Stimulated activated CD4-positive, alpha-beta T cell treated with anti-CD3 and anti-CD28 coated beads, Interleukin-2, amount 100 ng/mL, for 48 hours (primary cell): Measurements from ENCODE around the gene GON4L.
A peak's percentile ranks its signal among the peaks of the same experiment; 100 is the strongest.
"Not testable (repeated sequence)": the region's sequence is repeated elsewhere in the genome, so short reads cannot be mapped to it uniquely, and the experiment has no call there.

Experiments
- DNase-seq, 2 donors: peaks; one replicate each; pipeline ENCODE4 v3.0.0-alpha.2; 2020

Gene GON4L

GRCh38 chr1:155745284-155746228, 111.5 kb downstream of the GON4L start:
- peak; percentile 98 to 99 for DNase-seq

DNA sequence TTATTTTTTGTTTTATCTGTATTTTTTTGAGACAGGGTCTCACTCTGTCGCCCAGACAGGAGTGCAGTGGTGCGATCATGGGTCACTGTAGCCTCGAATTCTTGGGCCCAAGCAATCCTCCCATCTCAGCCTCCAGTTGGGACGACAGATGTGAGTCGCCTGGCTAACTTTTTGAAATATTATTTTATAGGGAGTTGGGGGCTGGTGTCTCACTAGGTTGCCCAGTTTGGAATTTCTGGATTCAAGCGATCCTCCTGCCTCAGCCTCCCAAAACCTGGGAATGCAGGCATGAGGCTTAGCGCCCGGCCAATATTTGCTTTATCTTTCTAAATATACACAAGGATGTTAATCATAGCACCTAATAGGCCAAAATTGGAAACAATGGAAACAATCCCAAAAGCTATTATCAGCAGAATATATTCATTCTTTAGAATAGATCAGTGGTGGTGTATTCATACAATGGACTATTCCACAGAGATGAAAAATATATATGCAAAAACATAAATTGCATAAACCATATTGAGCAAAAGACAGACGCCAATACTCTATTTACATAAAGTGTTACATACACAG, 112.2 kb downstream of the GON4L start:
- no peak for DNase-seq

DNA sequence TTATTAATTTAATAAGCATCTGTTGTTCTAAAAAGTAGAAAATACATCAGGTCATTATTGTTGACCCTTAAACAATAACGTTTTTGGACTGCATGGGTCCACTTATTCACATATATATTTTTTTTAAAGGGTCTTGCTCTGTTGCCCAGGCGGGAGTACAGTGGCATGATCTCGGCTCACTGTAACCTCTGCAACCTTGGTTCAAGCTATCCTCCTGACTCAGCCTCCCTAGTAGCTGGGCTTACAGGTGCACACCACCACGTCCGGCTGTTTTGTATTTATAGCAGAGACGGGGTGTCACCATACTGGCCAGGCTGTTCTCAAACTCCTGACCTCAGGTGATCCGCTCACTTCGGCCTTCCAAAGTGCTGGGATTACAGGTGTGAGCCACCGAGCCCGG, 115.1 kb downstream of the GON4L start:
- no peak for DNase-seq

GRCh38 chr1:155740995-155741394, 116.0 kb downstream of the GON4L start:
- no peak for DNase-seq

DNA sequence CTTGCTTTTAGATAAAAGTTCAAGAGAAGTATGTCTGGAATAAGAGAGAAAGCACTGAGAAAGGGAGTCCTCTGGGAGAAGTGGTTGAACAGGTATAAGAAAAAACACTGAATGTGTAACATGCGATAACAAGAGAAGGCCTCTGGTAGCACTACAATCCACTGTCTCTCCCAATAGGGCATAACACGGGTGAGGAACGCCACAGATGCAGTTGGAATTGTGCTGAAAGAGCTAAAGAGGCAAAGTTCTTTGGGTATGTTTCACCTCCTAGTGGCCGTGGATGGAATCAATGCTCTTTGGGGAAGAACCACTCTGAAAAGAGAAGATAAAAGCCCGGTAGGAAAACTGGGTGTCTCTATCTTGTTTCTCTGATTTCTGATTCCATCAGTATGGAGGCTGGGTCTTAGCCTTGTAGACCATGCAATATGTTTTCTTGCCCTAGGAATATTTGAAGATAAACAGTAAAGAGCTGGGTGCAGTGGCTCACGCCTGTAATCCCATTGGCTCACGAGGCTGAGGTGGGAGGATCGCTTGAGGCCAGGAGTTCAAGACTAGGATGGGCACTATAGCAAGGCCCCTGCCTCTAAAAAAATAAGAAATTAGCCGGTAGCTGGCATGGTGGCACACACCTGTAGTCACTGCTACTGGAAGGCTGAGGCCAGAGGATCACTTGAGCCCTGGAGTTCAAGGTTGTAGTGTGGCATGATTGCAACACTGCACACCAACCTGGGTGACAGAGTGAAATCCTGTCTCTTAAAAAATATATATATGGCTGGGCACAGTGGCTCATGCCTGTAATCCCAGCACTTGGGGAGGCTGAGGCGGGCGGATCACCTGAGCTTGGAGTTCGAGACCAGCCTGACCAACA, 127.7 kb downstream of the GON4L start:
- DNase-seq = peak; percentile 16 to 17

GRCh38 chr1:155725142-155725541, 131.9 kb downstream of the GON4L start:
- no peak for DNase-seq

DNA sequence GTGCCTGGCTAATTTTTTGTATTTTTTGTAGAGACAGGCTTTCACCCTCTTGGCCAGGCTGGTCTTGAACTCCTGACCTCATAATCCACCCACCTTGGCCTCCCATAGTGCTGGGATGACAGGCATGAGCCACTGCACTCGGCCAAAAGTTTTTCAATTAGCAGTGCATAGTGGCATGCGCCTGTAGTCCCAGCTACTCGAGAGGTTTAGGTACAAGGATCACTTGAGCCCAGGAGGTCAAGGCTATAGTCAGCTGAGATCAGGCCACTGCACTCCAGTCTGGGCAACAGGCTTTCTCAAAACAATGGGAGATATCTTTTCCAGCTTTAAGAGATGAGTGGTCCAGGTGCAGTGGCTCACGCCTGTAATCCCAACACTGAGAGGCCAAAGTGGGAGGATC, 137.3 kb downstream of the GON4L start:
- no peak for DNase-seq

- not testable (repeated sequence) for DNase-seq
These were observed 138.4 kb downstream of the GON4L start for GRCh38 chr1:155718524-155719115.

- DNase-seq = no peak
These were observed 140.0 kb downstream of the GON4L start for GRCh38 chr1:155717041-155717440.

DNA sequence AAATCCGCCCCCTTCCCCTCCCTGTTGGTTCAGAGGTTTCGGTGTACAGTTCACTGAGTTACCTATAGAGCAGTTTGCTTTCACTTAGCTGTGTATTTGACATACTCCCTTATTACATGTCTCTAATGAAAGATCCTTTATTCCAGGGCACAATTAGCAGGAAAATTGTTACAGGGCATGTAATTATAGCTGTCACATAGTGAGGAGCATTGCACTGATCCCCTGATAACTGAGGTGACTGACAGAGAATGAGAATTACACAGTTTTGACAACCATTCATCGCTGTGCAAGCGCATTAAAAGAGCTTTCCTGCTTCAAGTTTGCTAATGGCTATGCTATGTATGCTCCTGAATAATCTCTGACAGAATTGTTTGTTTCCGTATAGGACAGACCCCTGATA, 141.2 kb downstream of the GON4L start:
- DNase-seq = no peak

DNA sequence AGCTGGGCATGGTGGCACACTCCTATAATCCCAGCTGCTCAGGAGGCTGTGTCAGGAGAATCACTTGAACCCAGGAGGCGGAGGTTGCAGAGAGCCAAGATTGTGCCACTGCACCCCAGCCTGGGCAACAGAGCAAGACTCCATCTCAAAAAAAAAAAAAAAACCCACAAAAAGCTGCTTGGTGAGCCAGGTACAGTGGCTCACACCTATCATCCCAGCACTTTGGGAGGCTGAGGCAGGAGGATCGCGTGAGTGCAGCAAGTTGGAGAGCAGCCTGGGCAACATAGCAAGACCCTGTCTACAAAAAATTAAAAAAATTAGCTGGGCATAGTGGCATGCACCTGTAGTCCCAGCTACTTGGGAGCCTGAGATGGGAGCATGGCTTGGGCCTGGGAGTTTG, 142.0 kb downstream of the GON4L start:
- DNase-seq = not testable (repeated sequence)

GRCh38 chr1:155713075-155713474, 143.9 kb downstream of the GON4L start:
- no peak for DNase-seq

GRCh38 chr1:155712636-155713035, 144.4 kb downstream of the GON4L start:
- not testable (repeated sequence) for DNase-seq

DNA sequence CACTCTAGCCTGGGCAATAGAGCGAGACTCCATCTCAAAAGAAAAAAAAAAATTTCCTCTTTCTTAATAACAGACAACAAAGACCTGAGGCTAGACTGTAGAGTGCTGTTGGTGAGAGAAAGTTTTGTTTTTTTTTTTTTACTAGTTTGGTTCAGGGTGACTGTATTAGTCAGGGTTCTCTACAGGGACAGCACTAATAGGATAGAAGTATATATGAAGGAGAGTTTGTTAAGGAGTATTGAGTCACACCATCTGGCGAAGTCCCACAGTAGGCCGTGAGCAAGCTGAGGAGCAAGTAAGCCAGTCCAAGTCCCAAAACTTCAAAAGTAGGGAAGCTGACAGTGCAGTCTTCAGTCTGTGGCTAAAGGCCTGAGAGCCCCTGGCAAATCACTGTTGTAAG, 145.6 kb downstream of the GON4L start:
- DNase-seq = not testable (repeated sequence)

- no peak for DNase-seq
These were observed 147.6 kb downstream of the GON4L start for GRCh38 chr1:155709391-155709790.

DNA sequence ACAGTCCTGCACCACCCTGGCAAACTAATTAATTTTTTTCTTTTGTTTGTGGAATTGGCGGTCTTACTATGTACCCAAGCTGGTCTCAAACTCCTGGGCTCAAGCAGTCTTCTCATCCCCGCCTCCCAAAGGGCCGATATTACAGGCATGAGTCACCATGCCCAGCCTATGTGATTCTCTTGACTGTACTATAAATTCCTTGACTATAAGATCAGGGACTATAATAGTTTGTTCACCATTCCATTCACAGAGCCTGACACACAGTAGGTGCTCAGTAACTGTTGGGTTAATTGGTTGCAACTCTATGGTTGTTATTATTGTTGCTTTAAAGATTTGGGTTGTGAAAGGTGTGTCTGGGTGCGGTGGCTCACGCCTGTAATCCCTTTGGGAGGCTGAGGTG, 150.9 kb downstream of the GON4L start:
- DNase-seq = no peak

DNA sequence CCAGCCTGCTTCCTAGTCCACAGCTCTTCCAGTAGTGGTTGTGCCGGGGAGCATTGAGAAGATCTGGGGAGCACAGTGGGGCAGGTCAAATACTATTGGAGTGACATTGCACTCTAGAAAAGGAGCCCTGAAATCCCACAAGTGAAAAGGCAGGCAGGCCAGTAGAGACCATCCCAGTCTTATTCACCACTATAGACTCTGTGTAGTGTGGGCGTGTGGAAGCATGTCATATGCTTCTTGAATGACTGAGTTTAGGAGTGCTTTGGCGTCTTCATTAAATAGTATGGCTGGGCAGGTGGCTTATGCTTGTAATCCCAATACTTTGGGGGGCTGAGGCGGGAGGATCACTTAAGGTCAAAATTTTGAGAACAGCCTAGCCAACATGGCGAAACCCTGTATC, 152.6 kb downstream of the GON4L start:
- not testable (repeated sequence) for DNase-seq

DNA sequence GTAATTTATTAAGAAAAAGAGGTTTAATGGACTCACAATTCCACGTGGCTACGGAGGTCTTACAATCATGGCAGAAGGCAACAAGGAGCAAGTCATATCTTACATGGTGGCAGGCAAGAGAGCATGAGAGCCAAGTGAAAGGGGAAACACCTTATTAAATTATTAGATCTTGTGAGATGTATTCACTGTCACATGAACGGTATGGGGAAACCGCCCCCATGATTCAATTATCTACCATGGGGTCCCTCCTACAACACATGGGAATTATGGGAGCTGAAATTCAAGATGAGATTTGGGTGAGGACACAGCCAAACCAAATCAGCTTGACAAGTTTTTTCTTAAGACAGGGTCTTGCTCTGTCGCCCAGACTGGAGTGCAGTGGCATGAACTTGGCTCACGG, 153.8 kb downstream of the GON4L start:
- no peak for DNase-seq

- DNase-seq = not testable (repeated sequence)
These were observed 155.3 kb downstream of the GON4L start for GRCh38 chr1:155701675-155702074.
